T-helper 2 cell treated with Interferon-gamma antibody and Interleukin-4, amounts not matched to agents 100 ng/mL and 5 ng/mL, for 36 hours (primary cell): ENCODE data around the gene POGK. TPM values are rescaled to one million over a fixed set of nuclear protein-coding genes. Genes with fewer than 3 reads are reported as not detected.

Source experiments
- intact Hi-C: fragments of 100-400 bp; cut with micrococcal nuclease; formaldehyde crosslinking; loops from one replicate; pipeline ENCODE4 v1.15.1; 2023
- total RNA-seq: library from RNA; stranded (reverse); gene quantifications from 2 replicates; pipeline ENCODE4 v1.2.3, GENCODE V29; 2022

POGK gene
- total RNA-seq, 1 donor from 2014 or later = 40.5 TPM

- intact Hi-C loops = no loop called here
Measured at GRCh38 chr1:166855558-166855957, 16.3 kb downstream of the POGK start.

- intact Hi-C loops = no loop called here
Measured at GRCh38 chr1:166857995-166858394, 18.7 kb downstream of the POGK start.

- intact Hi-C loops = no loop called here
Measured at GRCh38 chr1:166858726-166859419, 19.6 kb downstream of the POGK start.

- intact Hi-C loops = no loop called here
Measured at GRCh38 chr1:166859597-166859996, 20.3 kb downstream of the POGK start.

GRCh38 chr1:166865926-166866325 is 26.7 kb downstream of the POGK start:
- intact Hi-C loops = no loop called here

- intact Hi-C loops = no loop called here
Measured at GRCh38 chr1:166868639-166869038, 29.4 kb downstream of the POGK start.

GRCh38 chr1:166869318-166870099 is 30.2 kb downstream of the POGK start:
- intact Hi-C loops = loop anchor here (10.0 kb wide), 4 partner anchors 575 to 1065 kb away; partner anchors contain the start of genes DCAF6, MPC2 and RCSD1

GRCh38 chr1:166870584-166870983 is 31.3 kb downstream of the POGK start:
- intact Hi-C loops = loop anchor here (10.0 kb wide), 4 partner anchors 574 to 1064 kb away; partner anchors contain the start of genes DCAF6, MPC2 and RCSD1

GRCh38 chr1:166874464-166874863 is 35.2 kb downstream of the POGK start:
- intact Hi-C loops = loop anchor here (10.0 kb wide), 4 partner anchors 570 to 1060 kb away; partner anchors contain the start of genes DCAF6, MPC2 and RCSD1

- intact Hi-C loops = loop anchor here (10.0 kb wide), 4 partner anchors 569 to 1059 kb away; partner anchors contain the start of genes DCAF6, MPC2 and RCSD1
Measured at GRCh38 chr1:166875302-166875733, 36.0 kb downstream of the POGK start.

- intact Hi-C loops = loop anchor here (1.0 to 10.0 kb wide), 8 partner anchors 35 to 1059 kb away; partner anchors contain the start of genes DCAF6, MPC2, POGK and POU2F1
Measured at GRCh38 chr1:166875734-166876539, 36.7 kb downstream of the POGK start, which contains the start of gene TADA1. TSS of gene TADA1 (minus strand) at chr1:166876264. CDS start at chr1:166876233, 31 bp downstream.

- intact Hi-C loops = loop anchor here (1.0 to 10.0 kb wide), 8 partner anchors 34 to 1058 kb away; partner anchors contain the start of genes DCAF6, MPC2, POGK and POU2F1
Measured at GRCh38 chr1:166876540-166876838, 37.2 kb downstream of the POGK start.

- intact Hi-C loops = loop anchor here (10.0 kb wide), 4 partner anchors 566 to 1056 kb away; partner anchors contain the start of genes DCAF6, MPC2 and RCSD1
Measured at GRCh38 chr1:166878173-166878917, 39.1 kb downstream of the POGK start.

GRCh38 chr1:166882893-166883292 is 43.6 kb downstream of the POGK start:
- intact Hi-C loops = no loop called here

- intact Hi-C loops = loop anchor here (2.0 kb wide), 1 partner anchor 23 kb away; no protein-coding TSS in a partner anchor
Measured at GRCh38 chr1:166884040-166884642, 44.9 kb downstream of the POGK start.

- intact Hi-C loops = loop anchor here (2.0 kb wide), 1 partner anchor 22 kb away; no protein-coding TSS in a partner anchor
Measured at GRCh38 chr1:166884971-166885370, 45.7 kb downstream of the POGK start.

- intact Hi-C loops = no loop called here
Measured at GRCh38 chr1:166888373-166889111, 49.3 kb downstream of the POGK start.

GRCh38 chr1:166889776-166890175 is 50.5 kb downstream of the POGK start:
- intact Hi-C loops = no loop called here

- intact Hi-C loops = no loop called here
Measured at GRCh38 chr1:166895766-166896165, 56.5 kb downstream of the POGK start.
